Osteocyte (in vitro differentiated cells): ENCODE results near the gene FOXK1. TPM values are rescaled to one million over a fixed set of nuclear protein-coding genes. Genes with fewer than 3 reads are reported as not detected.

ENCODE experiments used
- DNase-seq: peaks from one replicate; pipeline ENCODE4 v3.0.0; 2021; ENCODE audit warnings: mixed read lengths; ENCODE audit not compliant: unreplicated experiment; ENCODE audit errors: extremely low spot score
- H3K27ac Mint-ChIP-seq: one replicate; pipeline ENCODE4 v1.8.0; 2021; ENCODE audit warnings: mild to moderate bottlenecking, mixed read lengths; ENCODE audit not compliant: unreplicated experiment
- H3K27me3 Mint-ChIP-seq: one replicate; pipeline ENCODE4 v1.8.0; 2021; ENCODE audit warnings: mixed read lengths; ENCODE audit not compliant: unreplicated experiment
- H3K36me3 Mint-ChIP-seq: one replicate; pipeline ENCODE4 v1.8.0; 2021; ENCODE audit warnings: mixed read lengths; ENCODE audit not compliant: unreplicated experiment
- H3K4me1 Mint-ChIP-seq: one replicate; pipeline ENCODE4 v1.8.0; 2021; ENCODE audit warnings: mixed read lengths; ENCODE audit not compliant: unreplicated experiment
- H3K4me3 Mint-ChIP-seq: one replicate; pipeline ENCODE4 v1.8.0; 2021; ENCODE audit warnings: mild to moderate bottlenecking, moderate library complexity, mixed read lengths; ENCODE audit not compliant: unreplicated experiment
- H3K9me3 Mint-ChIP-seq: one replicate; pipeline ENCODE4 v1.8.0; 2021; ENCODE audit warnings: mixed read lengths; ENCODE audit not compliant: unreplicated experiment
- total RNA-seq: library from RNA; stranded (reverse); gene quantifications from 2 replicates; pipeline ENCODE4 v1.2.1, GENCODE V29; 2021
- TF ChIP-seq, protein P1 (sequence below): fragments of 200-600 bp; sonication (generic); IDR thresholded peaks from 2 replicates; pipeline ENCODE4 v1.5.0; 2021; ENCODE audit warnings: antibody characterized with exemption, mild to moderate bottlenecking, moderate library complexity

Gene FOXK1
- total RNA-seq, 1 donor from 2014 or later, result 56.2 TPM

DNA sequence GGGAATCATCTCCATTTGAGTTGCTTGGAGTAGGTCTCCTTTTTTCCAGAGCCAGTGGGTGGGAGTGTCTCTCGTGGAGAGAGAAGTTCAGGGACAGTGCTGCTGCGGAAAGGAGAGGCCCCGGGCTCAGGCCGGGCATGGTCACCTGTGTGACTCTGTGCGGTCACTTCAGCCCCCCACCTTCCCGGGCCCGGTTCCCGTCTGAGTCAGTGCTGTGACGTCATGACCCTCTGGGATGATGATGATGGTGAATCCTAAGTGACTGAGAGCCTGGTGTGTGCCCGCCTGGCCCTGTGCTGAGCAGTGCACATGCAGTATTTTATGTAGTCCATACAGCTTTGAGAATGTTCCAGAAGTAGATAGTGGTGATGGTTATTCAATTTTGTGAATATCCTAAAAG, 60.8 kb downstream of the FOXK1 start:
- H3K4me1 Mint-ChIP-seq, result peaks cover 66% of the 10 kb centered on the region

DNA sequence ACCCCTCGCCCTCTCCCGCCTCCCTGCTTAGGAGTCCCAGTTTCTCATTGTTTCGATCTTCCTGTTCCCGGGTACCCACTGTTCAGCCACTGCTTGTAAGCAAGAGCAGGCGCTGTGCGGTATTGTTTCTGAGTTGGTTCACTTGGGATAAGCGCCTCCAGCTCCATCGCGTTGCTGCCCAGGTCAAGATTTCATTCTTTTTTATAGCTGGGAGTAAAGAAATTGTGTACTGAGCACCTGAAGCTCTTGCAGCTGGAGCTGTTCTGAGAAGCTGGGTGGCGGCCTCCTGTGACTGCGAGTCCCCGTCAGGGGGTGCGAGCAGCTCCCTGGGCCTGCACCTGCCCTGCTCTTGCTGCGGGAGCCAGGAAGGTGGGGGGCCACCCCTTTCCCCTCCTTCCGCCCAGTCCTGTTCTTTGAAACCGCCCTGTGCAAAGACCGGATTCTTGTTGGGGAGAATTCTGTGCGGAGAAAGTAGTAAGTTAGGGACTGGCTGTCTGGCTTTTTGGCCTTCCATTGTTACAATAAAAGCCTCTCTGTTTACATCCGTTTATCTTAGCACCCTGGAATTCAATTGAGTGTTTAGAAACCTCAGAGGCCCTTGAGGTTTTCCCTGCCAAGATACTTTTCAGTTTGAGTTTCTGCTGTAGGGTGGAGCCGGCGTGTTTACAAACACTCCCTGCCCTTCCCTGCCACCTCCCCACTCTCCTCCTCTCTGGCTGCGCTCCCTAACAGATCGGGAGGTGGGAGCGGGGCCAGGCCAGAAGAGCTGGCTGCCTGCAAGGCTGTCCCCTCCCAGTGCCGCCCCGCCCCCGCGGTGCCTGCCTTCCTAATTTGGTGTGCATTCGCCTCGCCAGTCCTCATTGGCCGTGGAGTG, 62.5 kb downstream of the FOXK1 start:
- H3K4me3 Mint-ChIP-seq, result peak overlapping the region; percentile 76

More for the DNA sequence above, 60.8 kb downstream of the FOXK1 start:
- Mint-ChIP-seq H3K9me3 (no peaks in the 10 kb centered on the region), H3K27ac (peak overlapping the region; percentile 98), H3K4me3 (no peak overlapping the region), H3K36me3 (peaks cover 17% of the 10 kb centered on the region), H3K27me3 (no peaks in the 10 kb centered on the region)
- TF ChIP-seq, protein P1, sequence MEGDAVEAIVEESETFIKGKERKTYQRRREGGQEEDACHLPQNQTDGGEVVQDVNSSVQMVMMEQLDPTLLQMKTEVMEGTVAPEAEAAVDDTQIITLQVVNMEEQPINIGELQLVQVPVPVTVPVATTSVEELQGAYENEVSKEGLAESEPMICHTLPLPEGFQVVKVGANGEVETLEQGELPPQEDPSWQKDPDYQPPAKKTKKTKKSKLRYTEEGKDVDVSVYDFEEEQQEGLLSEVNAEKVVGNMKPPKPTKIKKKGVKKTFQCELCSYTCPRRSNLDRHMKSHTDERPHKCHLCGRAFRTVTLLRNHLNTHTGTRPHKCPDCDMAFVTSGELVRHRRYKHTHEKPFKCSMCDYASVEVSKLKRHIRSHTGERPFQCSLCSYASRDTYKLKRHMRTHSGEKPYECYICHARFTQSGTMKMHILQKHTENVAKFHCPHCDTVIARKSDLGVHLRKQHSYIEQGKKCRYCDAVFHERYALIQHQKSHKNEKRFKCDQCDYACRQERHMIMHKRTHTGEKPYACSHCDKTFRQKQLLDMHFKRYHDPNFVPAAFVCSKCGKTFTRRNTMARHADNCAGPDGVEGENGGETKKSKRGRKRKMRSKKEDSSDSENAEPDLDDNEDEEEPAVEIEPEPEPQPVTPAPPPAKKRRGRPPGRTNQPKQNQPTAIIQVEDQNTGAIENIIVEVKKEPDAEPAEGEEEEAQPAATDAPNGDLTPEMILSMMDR, result no peak
- DNase-seq, result no peak

DNA sequence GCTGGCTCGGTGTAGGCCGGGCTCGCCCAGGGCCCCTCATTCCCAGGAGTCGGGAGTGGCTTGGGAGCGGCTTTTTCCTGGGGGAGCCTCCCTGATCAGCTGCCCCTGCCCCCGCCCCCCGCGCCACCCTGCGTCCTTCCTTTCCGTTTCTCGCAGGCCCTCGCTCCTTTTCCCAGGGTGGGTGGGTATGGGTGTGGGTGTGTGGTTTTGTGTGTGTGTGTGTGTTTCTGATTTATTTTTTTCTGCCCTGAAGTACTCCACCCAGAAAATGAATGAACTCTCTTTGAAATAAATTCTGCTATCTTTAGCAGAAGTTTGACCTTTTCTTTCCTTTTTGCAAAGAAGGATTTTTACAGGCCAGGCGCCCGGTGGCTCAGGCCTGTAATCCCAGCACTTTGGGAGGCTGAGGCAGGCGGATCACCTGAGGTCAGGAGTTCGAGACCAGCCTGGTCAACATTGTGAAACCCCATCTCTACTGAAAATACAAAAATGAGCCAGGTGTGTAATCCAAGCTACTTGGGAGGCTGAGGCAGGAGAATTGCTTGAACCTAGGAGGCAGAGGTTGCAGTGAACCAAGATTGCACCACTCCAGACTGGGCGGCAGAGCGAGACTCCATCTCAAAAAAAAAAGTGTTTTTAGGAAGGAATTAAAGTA, 63.3 kb downstream of the FOXK1 start:
- Mint-ChIP-seq H3K9me3 (no peaks in the 10 kb centered on the region), H3K36me3 (peaks cover 29% of the 10 kb centered on the region), H3K27me3 (no peaks in the 10 kb centered on the region), H3K4me3 (peak overlapping the region; percentile 76), H3K27ac (peak overlapping the region; percentile 98), H3K4me1 (peaks cover 58% of the 10 kb centered on the region)
- TF ChIP-seq, protein P1, result no peak
- DNase-seq, result no peak

More for the DNA sequence above, 62.5 kb downstream of the FOXK1 start:
- TF ChIP-seq, protein P1, result no peak
- Mint-ChIP-seq H3K9me3 (no peaks in the 10 kb centered on the region), H3K36me3 (peaks cover 29% of the 10 kb centered on the region), H3K4me1 (peaks cover 62% of the 10 kb centered on the region), H3K27me3 (no peaks in the 10 kb centered on the region), H3K27ac (peak overlapping the region; percentile 98)
- peak; percentile 98 for DNase-seq

- H3K4me1 Mint-ChIP-seq, result peaks cover 58% of the 10 kb centered on the region
- DNase-seq, result no peak
- H3K4me3 Mint-ChIP-seq, result peak overlapping the region; percentile 76
- H3K36me3 Mint-ChIP-seq, result peaks cover 29% of the 10 kb centered on the region
- peak overlapping the region; percentile 98 for H3K27ac Mint-ChIP-seq
- no peaks in the 10 kb centered on the region for H3K9me3 Mint-ChIP-seq
- no peaks in the 10 kb centered on the region for H3K27me3 Mint-ChIP-seq
- TF ChIP-seq, protein P1, result no peak
Observed at GRCh38 chr7:4745971-4746919, 64.2 kb downstream of the FOXK1 start.
